ENCODE data around the gene RPL27. TPM values are rescaled to one million over a fixed set of nuclear protein-coding genes. Genes with fewer than 3 reads are reported as not detected.
A peak's percentile ranks its signal among the peaks of the same experiment; 100 is the strongest.

Gene RPL27
- total and polyA plus RNA-seq, 2 of the 8 experiments (the other 6 are each of a cell fraction or from before 2014, with no cell fraction given): 1,415 to 3,779 TPM

DNA sequence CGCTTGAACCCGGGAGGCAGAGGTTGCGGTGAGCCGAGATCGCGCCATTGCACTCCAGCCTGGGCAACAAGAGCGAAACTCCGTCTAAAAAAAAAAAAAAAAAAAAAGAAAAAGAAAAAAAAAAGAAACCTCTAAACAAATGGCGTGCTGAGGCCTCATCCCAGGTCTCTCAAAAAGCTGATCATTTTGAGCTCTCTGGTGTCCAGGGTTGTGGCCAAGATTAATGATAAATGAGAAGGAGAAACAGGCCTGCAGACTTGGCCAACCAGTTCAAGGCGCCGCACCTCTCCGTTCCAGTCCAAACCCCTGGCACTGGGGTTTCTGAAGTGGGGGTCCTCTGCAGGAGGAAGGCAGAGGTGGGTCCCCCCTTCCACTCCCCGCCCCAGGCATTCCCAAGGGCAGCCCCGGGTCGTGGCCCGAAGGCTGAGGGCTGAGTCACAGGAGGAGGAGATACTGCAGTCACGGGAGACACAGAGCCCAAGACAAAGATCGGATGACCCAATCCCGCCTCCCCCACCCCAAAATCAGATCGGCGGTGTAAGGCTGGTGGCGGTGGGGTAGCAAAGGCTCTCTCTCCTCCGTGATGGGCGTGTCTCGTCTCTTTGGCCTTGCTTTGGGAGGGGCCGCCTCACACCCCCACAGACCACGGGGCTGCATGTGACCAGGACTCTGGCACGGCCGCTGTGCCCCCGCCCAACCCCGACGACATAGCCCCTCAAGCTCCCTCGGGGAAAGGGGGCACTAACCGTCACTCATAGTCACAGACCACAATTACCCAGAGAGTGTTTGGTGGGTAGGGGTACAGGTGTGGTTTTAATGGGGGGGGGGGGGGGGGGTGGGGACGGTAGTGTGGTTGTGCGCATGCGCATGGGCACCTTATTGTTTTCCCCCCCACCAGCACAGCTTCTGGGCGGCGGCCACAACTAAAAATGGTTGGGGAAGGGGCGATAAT lies 22.8 kb downstream of the RPL27 start (continued):
- TF ChIP-seq GTF2F1 (IDR thresholded peaks at IDR 0.05; ENCODE audit: borderline replicate concordance, low read depth, low read length) (no peak), PHF8 (conservative IDR thresholded peaks at IDR 0.05; ENCODE audit: low read depth, low read length) (0 out of 2 replicates have a peak, but pooled peaks have one; percentile 33), YY1 (IDR thresholded peaks at IDR 0.05; ENCODE audit: low read depth, low read length) (no peak), TBP (IDR thresholded peaks at IDR 0.05; ENCODE audit: low read depth, low read length) (no peak), RNF2 (IDR thresholded peaks at IDR 0.05; ENCODE audit: borderline replicate concordance, low read depth, low read length, missing control alignments, poor library complexity, severe bottlenecking) (no peak), EZH2 (IDR thresholded peaks at IDR 0.05; ENCODE audit: low read depth, low read length, severe bottlenecking) (no peak), NRF1 (IDR thresholded peaks at IDR 0.05; ENCODE audit: low read depth, low read length) (peak; percentile 36), EP300 (IDR thresholded peaks at IDR 0.05; ENCODE audit: borderline replicate concordance in 1 of 2, low read depth in 2 of 2, low read length in 2 of 2) (no peak), ZNF274 (IDR thresholded peaks at IDR 0.05; ENCODE audit: borderline replicate concordance, extremely low read depth, low read length) (no peak), POU5F1 (IDR thresholded peaks at IDR 0.05; ENCODE audit: low read depth, low read length) (no peak), HDAC2 (IDR thresholded peaks at IDR 0.05; ENCODE audit: borderline replicate concordance in 1 of 2, low read depth in 2 of 2, low read length in 2 of 2) (0 out of 4 replicates have a peak, but pooled peaks of 1 of the 2 experiments have one; percentile 4), MAFK (IDR thresholded peaks at IDR 0.05; ENCODE audit: low read depth, low read length) (no peak), SP4 (IDR thresholded peaks at IDR 0.05; ENCODE audit: low read length) (no peak), SP2 (IDR thresholded peaks at IDR 0.05; ENCODE audit: low read length) (no peak), SAP30 (IDR thresholded peaks at IDR 0.05; ENCODE audit: insufficient read depth, insufficient replicate concordance, low read length) (no peak), SIX5 (IDR thresholded peaks at IDR 0.05; ENCODE audit: low read depth, low read length) (no peak), SUZ12 (IDR thresholded peaks at IDR 0.05; ENCODE audit: low read length) (no peak), KDM4A (IDR thresholded peaks at IDR 0.05; ENCODE audit: low read depth, low read length, severe bottlenecking) (no peak)
- TF ChIP-seq, protein P1, sequence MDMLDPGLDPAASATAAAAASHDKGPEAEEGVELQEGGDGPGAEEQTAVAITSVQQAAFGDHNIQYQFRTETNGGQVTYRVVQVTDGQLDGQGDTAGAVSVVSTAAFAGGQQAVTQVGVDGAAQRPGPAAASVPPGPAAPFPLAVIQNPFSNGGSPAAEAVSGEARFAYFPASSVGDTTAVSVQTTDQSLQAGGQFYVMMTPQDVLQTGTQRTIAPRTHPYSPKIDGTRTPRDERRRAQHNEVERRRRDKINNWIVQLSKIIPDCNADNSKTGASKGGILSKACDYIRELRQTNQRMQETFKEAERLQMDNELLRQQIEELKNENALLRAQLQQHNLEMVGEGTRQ (IDR thresholded peaks at IDR 0.05; ENCODE audit: low read length): peak; percentile 45
- TF ChIP-seq, protein P2, sequence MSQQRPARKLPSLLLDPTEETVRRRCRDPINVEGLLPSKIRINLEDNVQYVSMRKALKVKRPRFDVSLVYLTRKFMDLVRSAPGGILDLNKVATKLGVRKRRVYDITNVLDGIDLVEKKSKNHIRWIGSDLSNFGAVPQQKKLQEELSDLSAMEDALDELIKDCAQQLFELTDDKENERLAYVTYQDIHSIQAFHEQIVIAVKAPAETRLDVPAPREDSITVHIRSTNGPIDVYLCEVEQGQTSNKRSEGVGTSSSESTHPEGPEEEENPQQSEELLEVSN (IDR thresholded peaks at IDR 0.05): no peak

Data from H1 (cell line).